IMR-90 (cell line): Measurements from ENCODE around the gene THY1. TPM values are rescaled to one million over a fixed set of nuclear protein-coding genes. Genes with fewer than 3 reads are reported as not detected.
"Not testable (repeated sequence)": the region's sequence is repeated elsewhere in the genome, so short reads cannot be mapped to it uniquely, and the experiment has no call there.

Experiments used
- ATAC-seq: fragments of 200-7000 bp; cut with Tn5 transposase; 2 replicates; pipeline ENCODE4 v1.9.1; 2020; ENCODE audit warnings: low read depth, mild to moderate bottlenecking, moderate library complexity
- BruUV-seq: library from RNA; stranded (reverse); fragments of 400-500 nt; replicated peaks from 2 replicates; lab custom pipeline; 2021; lab: Mats Ljungman, UMichigan
- CTCF ChIA-PET: fragments of 300-600 bp; formaldehyde crosslinking; extraction: SDS; loops from one replicate; lab custom pipeline; 2021; ENCODE audit warnings: antibody characterized with exemption; lab: Yijun Ruan, JAX
- POLR2A ChIA-PET: fragments of 300-600 bp; sonication (Branson Sonifier 250); formaldehyde crosslinking; loops from one replicate; lab custom pipeline; 2022; ENCODE audit warnings: antibody characterized with exemption; ENCODE audit not compliant: unreplicated experiment; lab: Charles Lee
- DNase-seq: peaks from one replicate; pipeline ENCODE4 v3.0.0; 2013
- H2AFZ ChIP-seq: replicated peaks from 2 replicates; pipeline ENCODE3; 2013; ENCODE audit warnings: low read length, mild to moderate bottlenecking; ENCODE audit not compliant: poor library complexity
- H2AK5ac ChIP-seq: 2 replicates; pipeline ENCODE4 v1.6.1; 2013; ENCODE audit warnings: low read depth, low read length, inconsistent platforms
- H2AK9ac ChIP-seq: replicated peaks from 2 replicates; pipeline ENCODE3; 2013; ENCODE audit warnings: mild to moderate bottlenecking, low read depth, low read length, moderate library complexity; ENCODE audit not compliant: poor library complexity
- H2BK120ac ChIP-seq: 2 replicates; pipeline ENCODE4 v1.6.1; 2013; ENCODE audit warnings: low read depth, low read length, inconsistent platforms
- H2BK15ac ChIP-seq: 3 replicates; pipeline ENCODE4 v1.6.1; 2013; ENCODE audit warnings: low read depth, low read length, inconsistent platforms
- H2BK20ac ChIP-seq: 2 replicates; pipeline ENCODE4 v1.6.1; 2013; ENCODE audit warnings: low read depth, mild to moderate bottlenecking, inconsistent platforms, low read length, moderate library complexity
- H2BK5ac ChIP-seq: 2 replicates; pipeline ENCODE4 v1.6.1; 2013; ENCODE audit warnings: mild to moderate bottlenecking, low read depth, low read length, inconsistent platforms; ENCODE audit not compliant: poor library complexity, severe bottlenecking
- H3K14ac ChIP-seq: replicated peaks from 2 replicates; pipeline ENCODE4 v1.6.1; 2013; ENCODE audit warnings: low read depth, low read length, inconsistent platforms
- H3K18ac ChIP-seq: 2 replicates; pipeline ENCODE4 v1.6.1; 2013; ENCODE audit warnings: low read depth, low read length, control low read depth
- H3K23ac ChIP-seq: 2 replicates; pipeline ENCODE4 v1.6.1; 2013; ENCODE audit warnings: low read depth, low read length, inconsistent platforms
- H3K27ac ChIP-seq: 2 replicates; pipeline ENCODE4 v1.5.1; 2013; ENCODE audit warnings: mild to moderate bottlenecking, control low read depth, low read length; ENCODE audit not compliant: insufficient read depth
- H3K27me3 ChIP-seq: 2 replicates; pipeline ENCODE4 v1.6.1; 2013; ENCODE audit warnings: low read length; ENCODE audit not compliant: control insufficient read depth, insufficient read depth
- H3K36me3 ChIP-seq: 2 replicates; pipeline ENCODE4 v1.6.1; 2013; ENCODE audit warnings: low read length, mixed read lengths; ENCODE audit not compliant: control insufficient read depth, insufficient read depth
- H3K4ac ChIP-seq: 2 replicates; pipeline ENCODE4 v1.6.1; 2013; ENCODE audit warnings: low read depth, low read length, inconsistent platforms
- H3K4me1 ChIP-seq: 2 replicates; pipeline ENCODE4 v1.6.1; 2013; ENCODE audit warnings: low read length, mixed read lengths; ENCODE audit not compliant: control insufficient read depth, insufficient read depth
- H3K4me2 ChIP-seq: 2 replicates; pipeline ENCODE4 v1.6.1; 2013; ENCODE audit warnings: low read depth, mild to moderate bottlenecking, control low read depth, low read length, moderate library complexity
- H3K4me3 ChIP-seq: 2 replicates; pipeline ENCODE4 v1.5.1; 2013; ENCODE audit warnings: low read depth, mild to moderate bottlenecking, control low read depth, low read length, moderate library complexity; ENCODE audit not compliant: insufficient read depth
- H3K56ac ChIP-seq: 2 replicates; pipeline ENCODE4 v1.6.1; 2013; ENCODE audit warnings: low read length, inconsistent platforms; ENCODE audit not compliant: insufficient read depth; ENCODE audit errors: extremely low read depth
- H3K79me1 ChIP-seq, 2 experiments: 2 replicates each; pipeline ENCODE4 v1.6.1; 2013; ENCODE audit warnings: low read length in 2 of 2, inconsistent platforms in 1 of 2, low read depth in 1 of 2
- H3K9ac ChIP-seq: 2 replicates; pipeline ENCODE4 v1.6.1; 2013; ENCODE audit warnings: low read depth, low read length, control low read depth
- H3K9me1 ChIP-seq: 2 replicates; pipeline ENCODE4 v1.6.1; 2013; ENCODE audit warnings: low read length, inconsistent platforms; ENCODE audit not compliant: insufficient read depth
- H3K9me3 ChIP-seq: 2 replicates; pipeline ENCODE4 v1.6.1; 2013; ENCODE audit warnings: low read length; ENCODE audit not compliant: control insufficient read depth, insufficient read depth
- H4K20me1 ChIP-seq: 2 replicates; pipeline ENCODE4 v1.6.1; 2013; ENCODE audit warnings: low read length, inconsistent platforms; ENCODE audit not compliant: insufficient read depth
- H4K5ac ChIP-seq: 2 replicates; pipeline ENCODE4 v1.6.1; 2013; ENCODE audit warnings: mild to moderate bottlenecking, low read depth, low read length, control low read depth
- H4K8ac ChIP-seq, 2 experiments: 2 replicates each; pipeline ENCODE4 v1.6.1; 2013; ENCODE audit warnings: low read depth in 2 of 2, low read length in 2 of 2, control low read depth in 1 of 2, inconsistent platforms in 1 of 2
- H4K91ac ChIP-seq: 2 replicates; pipeline ENCODE4 v1.6.1; 2013; ENCODE audit warnings: low read depth, low read length, inconsistent platforms; ENCODE audit not compliant: insufficient read depth
- CHD1 ChIP-seq: IDR thresholded peaks from 2 replicates; pipeline ENCODE4 v1.6.1; 2012; ENCODE audit warnings: low read depth, low read length, improper control_type of control experiment
- RCOR1 ChIP-seq: IDR thresholded peaks from 2 replicates; pipeline ENCODE4 v1.6.1; 2012; ENCODE audit warnings: mild to moderate bottlenecking, low read length, improper control_type of control experiment; ENCODE audit not compliant: insufficient replicate concordance
- USF2 ChIP-seq: fragments of 150-350 bp; IDR thresholded peaks from 2 replicates; pipeline ENCODE4 v1.6.1; 2017; ENCODE audit warnings: mild to moderate bottlenecking, antibody characterized with exemption, low read length, low read depth
- WGBS, 2 experiments: methylation state at CpG; one replicate each; pipeline versions ENCODE4 v1.1.5 to v1.1.7; 2013; ENCODE audit warnings: missing lambda C conversion rate in 2 of 2; ENCODE audit not compliant: insufficient read length in 1 of 2; ENCODE audit errors: extremely low coverage in 2 of 2; 5-methylcytosine and 5-hydroxymethylcytosine counted together
- dilution Hi-C: fragments of 300-500 bp; cut with HindIII; formaldehyde crosslinking; loops from one replicate; pipeline ENCODE4 v1.14.3; 2018; ENCODE audit warnings: low sequenced_read_pairs; ENCODE audit not compliant: unreplicated experiment
- in situ Hi-C: fragments of 300-500 bp; cut with MboI; formaldehyde crosslinking; loops from 3 replicates; pipeline ENCODE4 v1.14.3; 2019; ENCODE audit warnings: low sequenced_read_pairs, inconsistent platforms, mixed read lengths
- intact Hi-C: fragments of 100-400 bp; cut with micrococcal nuclease; formaldehyde crosslinking; loops from 2 replicates; pipeline ENCODE4 v1.10.0; 2022
- polyA plus RNA-seq, 3 experiments: library from polyadenylated mRNA; depleted of rRNA; stranded (reverse); fragments of >200 nt; gene quantifications; 2 replicates each; pipeline ENCODE4 v1.2.3, GENCODE V29; 2012; ENCODE audit warnings: low replicate concordance in 1 of 3
- total RNA-seq: library from RNA; depleted of rRNA; stranded (reverse); fragments of >200 nt; gene quantifications from 2 replicates; pipeline ENCODE4 v1.2.3, GENCODE V29; 2012

Gene THY1
- total and polyA plus RNA-seq, 2 of the 4 experiments (the other 2 are of a cell fraction) = 703 to 2,603 TPM

DNA sequence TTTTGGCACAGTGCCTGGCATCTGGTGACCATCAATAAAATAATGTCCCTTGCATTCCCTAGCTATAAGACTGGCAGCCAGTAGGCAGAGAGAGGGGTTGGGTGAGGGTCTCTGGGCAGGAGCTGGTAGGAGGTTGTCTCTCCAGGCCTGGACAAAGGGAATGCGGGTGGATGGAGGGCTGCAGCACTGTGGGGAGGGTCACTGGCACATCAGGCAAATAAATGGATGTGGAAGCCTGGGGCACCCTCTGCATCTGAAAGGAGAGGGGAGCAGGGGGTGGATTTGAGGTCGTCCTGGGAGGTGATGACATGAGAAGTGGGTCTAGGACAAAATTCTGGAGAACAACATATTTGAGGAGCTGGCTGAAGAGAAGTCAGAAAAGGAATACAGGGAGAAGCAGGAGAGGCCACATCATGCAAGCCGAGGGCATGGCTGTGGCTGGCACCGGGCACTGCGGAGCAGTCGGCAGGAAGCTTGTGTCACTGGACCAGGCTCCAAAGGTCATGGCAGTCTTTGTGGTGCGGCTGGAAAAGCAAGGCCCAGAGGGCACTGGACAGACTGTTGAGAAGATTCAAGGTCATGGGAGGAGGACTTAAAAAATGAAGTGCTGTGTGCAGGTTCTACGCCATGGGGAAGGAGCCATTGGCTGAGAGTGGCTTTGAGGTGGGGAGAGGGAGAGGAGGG, 36.5 kb upstream of the THY1 start:
- DNase-seq (no peak), ATAC-seq (no peak)
- Histone ChIP-seq H4K8ac (peak overlapping the region; percentile 84 to 87; a peak in 2 of 4 replicates), H2AK9ac (no peak overlapping the region), H3K9me3 (no peaks in the 10 kb centered on the region), H4K5ac (peak overlapping the region; percentile 72), H3K14ac (peak overlapping the region; percentile 73), H3K27me3 (no peaks in the 10 kb centered on the region), H3K23ac (peak overlapping the region; percentile 85), H3K36me3 (no peaks in the 10 kb centered on the region), H2AFZ (peak overlapping the region; percentile 78), H3K4ac (peak overlapping the region; percentile 99), H4K20me1 (no peaks in the 10 kb centered on the region), H2BK5ac (peak overlapping the region; percentile 76), H3K4me3 (no peak overlapping the region), H2BK120ac (peak overlapping the region; percentile 98), H2BK20ac (peak overlapping the region; percentile 97), H3K18ac (peak overlapping the region; percentile 88), H3K4me1 (peaks cover 21% of the 10 kb centered on the region), H2AK5ac (peak overlapping the region; percentile 100), H2BK15ac (peak overlapping the region; percentile 98; the same call in 2 of the 3 replicates), H4K91ac (peak overlapping the region; percentile 84), H3K79me1 (peaks cover 0 to 8% of the 10 kb centered on the region in 2 experiments; a peak in 1 of 4 replicates), H3K4me2 (no peak overlapping the region), H3K9ac (no peak overlapping the region), H3K9me1 (peaks cover 20% of the 10 kb centered on the region), H3K27ac (peak overlapping the region; percentile 93), H3K56ac (peak overlapping the region; percentile 84; the same call in 1 of the 2 replicates)
- intact Hi-C loops (no loop called here), dilution Hi-C loops (no loop called here), in situ Hi-C loops (no loop called here)
- TF ChIP-seq USF2 (no peak), CHD1 (no peak), RCOR1 (no peak)
- BruUV-seq = no TSS peak
- CTCF ChIA-PET = no interaction called here
- 94% methylated on average over 8 of the region's 8 CpGs; no CpG with 5 or more reads in 1 of the 2 experiments for WGBS, 2 experiments
- POLR2A ChIA-PET = no interaction called here

DNA sequence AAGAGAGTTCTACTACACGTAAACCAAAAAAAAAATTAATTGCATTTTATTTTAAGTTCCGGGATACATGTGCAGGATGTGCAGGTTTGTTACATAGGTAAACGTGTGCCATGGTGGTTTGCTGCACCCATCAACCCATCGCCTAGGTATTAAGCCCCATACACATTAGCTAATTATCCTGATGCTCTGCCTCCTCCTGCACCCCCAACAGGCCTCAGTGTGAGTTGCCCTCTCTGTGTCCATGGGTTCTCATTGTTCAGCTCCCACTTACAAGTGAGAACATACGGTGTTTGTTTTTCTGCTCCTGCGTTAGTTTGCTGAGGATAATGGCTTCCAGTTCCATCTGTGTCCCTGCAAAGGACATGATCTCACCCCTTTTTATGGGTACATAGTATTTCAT, 32.7 kb upstream of the THY1 start:
- H2BK5ac ChIP-seq, H2BK120ac ChIP-seq, H3K18ac ChIP-seq, POLR2A ChIA-PET, ATAC-seq, H3K4me3 ChIP-seq, H2BK15ac ChIP-seq, H3K14ac ChIP-seq, H2AK9ac ChIP-seq, H4K8ac ChIP-seq, H3K79me1 ChIP-seq, in situ Hi-C loops, H3K27me3 ChIP-seq, H3K4me2 ChIP-seq, H2AFZ ChIP-seq, H4K20me1 ChIP-seq, BruUV-seq, intact Hi-C loops, H2AK5ac ChIP-seq, H4K5ac ChIP-seq, dilution Hi-C loops, H3K9ac ChIP-seq, DNase-seq, H3K4ac ChIP-seq, H2BK20ac ChIP-seq, H3K36me3 ChIP-seq, H3K56ac ChIP-seq, H3K27ac ChIP-seq, H4K91ac ChIP-seq, H3K23ac ChIP-seq, H3K9me3 ChIP-seq: not testable (repeated sequence)
- CTCF ChIA-PET = interaction anchor here (0.6 kb wide), 1 partner anchor 19 kb away, joined by 3 read pairs; no protein-coding TSS in a partner anchor
- H3K4me1 ChIP-seq = peaks cover 14% of the 10 kb centered on the region
- WGBS, 2 experiments = 100% methylated on average over 1 of the region's 6 CpGs; no CpG with 5 or more reads in 1 of the 2 experiments
- peaks cover 14% of the 10 kb centered on the region for H3K9me1 ChIP-seq
